B cell (primary cell): Measurements from ENCODE around the gene SH3BP2. TPM values are rescaled to one million over a fixed set of nuclear protein-coding genes. Genes with fewer than 3 reads are reported as not detected.

Experiments
- ATAC-seq: fragments of 200-7000 bp; cut with Tn5 transposase; one replicate; pipeline ENCODE4 v1.10.0; 2021; ENCODE audit warnings: low read depth, mild to moderate bottlenecking, moderate number of reproducible peaks, moderate library complexity
- CTCF ChIA-PET: fragments of 350-600 bp; sonication (Branson Sonifier 250); formaldehyde crosslinking; loops from one replicate; lab custom pipeline; 2021; ENCODE audit warnings: antibody characterized with exemption, inconsistent platforms; lab: Charles Lee
- POLR2A ChIA-PET: fragments of 350-600 bp; sonication (Branson Sonifier 250); formaldehyde crosslinking; loops from one replicate; lab custom pipeline; 2021; ENCODE audit warnings: antibody characterized with exemption; lab: Charles Lee
- DNase-seq: peaks from one replicate; pipeline ENCODE4 v3.0.0; 2013
- H2AFZ ChIP-seq: 2 replicates; pipeline ENCODE4 v1.6.1; 2012; ENCODE audit warnings: mild to moderate bottlenecking, low read depth, low read length; ENCODE audit not compliant: insufficient read depth, poor library complexity, severe bottlenecking
- H3K27ac ChIP-seq, 2 donors: 1 replicate in 1 of 2; 2 replicates in 1 of 2; pipeline ENCODE4 v1.5.1; 2012 to 2013; ENCODE audit warnings: low read length in 2 of 2, mild to moderate bottlenecking in 2 of 2, moderate library complexity in 1 of 2
- H3K27me3 ChIP-seq, 4 experiments: fragments of 200-600 bp in 1 of 4; sonication (generic) in 1 of 4; replicated peaks in 1 of 4; 1 replicate in 2 of 4; 2 replicates in 2 of 4; pipeline versions ENCODE4 v1.6.1 to v1.7.0; 2013 to 2016; ENCODE audit warnings: low read length in 3 of 4, mild to moderate bottlenecking in 2 of 4, mixed read lengths in 1 of 4, moderate library complexity in 1 of 4; ENCODE audit not compliant: insufficient read depth in 4 of 4, control insufficient read depth in 3 of 4; ENCODE audit errors: control extremely low read depth in 1 of 4
- H3K36me3 ChIP-seq, 2 experiments: replicated peaks in 1 of 2; 1 replicate in 1 of 2; 2 replicates in 1 of 2; pipeline versions ENCODE4 v1.6.1 to v1.7.1; 2013; ENCODE audit warnings: low read length in 1 of 2; ENCODE audit not compliant: insufficient read depth in 2 of 2, control insufficient read depth in 1 of 2; ENCODE audit errors: control extremely low read depth in 1 of 2, extremely low read depth in 1 of 2
- H3K4me1 ChIP-seq, 2 donors: fragments of 200-600 bp in 1 of 2; sonication (generic) in 1 of 2; 1 replicate in 1 of 2; 2 replicates in 1 of 2; pipeline versions ENCODE4 v1.5.1 to v1.6.1; 2013 to 2017; ENCODE audit warnings: low read length in 2 of 2; ENCODE audit not compliant: control insufficient read depth in 2 of 2, insufficient read depth in 2 of 2
- H3K4me2 ChIP-seq: replicated peaks from 2 replicates; pipeline ENCODE3; 2012; ENCODE audit warnings: mild to moderate bottlenecking, low read depth, low read length; ENCODE audit not compliant: poor library complexity, severe bottlenecking
- H3K4me3 ChIP-seq, 5 experiments: fragments of 200-600 bp in 1 of 5; sonication (generic) in 1 of 5; 1 replicate in 3 of 5; 2 replicates in 2 of 5; pipeline versions ENCODE4 v1.5.1 to v1.7.0; 2011 to 2016; ENCODE audit warnings: low read length in 4 of 5, mild to moderate bottlenecking in 4 of 5, low read depth in 2 of 5, control low read depth in 1 of 5, moderate library complexity in 1 of 5; ENCODE audit not compliant: insufficient read depth in 1 of 5; ENCODE audit errors: control extremely low read depth in 1 of 5, extremely low read depth in 1 of 5
- H3K79me2 ChIP-seq: fragments of 200-600 bp; sonication (generic); one replicate; pipeline ENCODE4 v1.6.0; 2016; ENCODE audit warnings: low read length; ENCODE audit not compliant: control insufficient read depth, insufficient read depth
- H3K9ac ChIP-seq: fragments of 200-600 bp; sonication (generic); 2 replicates; pipeline ENCODE4 v1.6.1; 2017; ENCODE audit warnings: mild to moderate bottlenecking, low read length, moderate library complexity
- H3K9me3 ChIP-seq, 3 donors: one replicate each; pipeline versions ENCODE4 v1.6.1 to v1.7.1; 2013; ENCODE audit warnings: low read length in 2 of 3; ENCODE audit not compliant: control insufficient read depth in 2 of 3, insufficient read depth in 1 of 3; ENCODE audit errors: control extremely low read depth in 1 of 3
- H4K20me1 ChIP-seq: 2 replicates; pipeline ENCODE4 v1.6.0; 2012; ENCODE audit warnings: mild to moderate bottlenecking, low read length; ENCODE audit not compliant: insufficient read depth, control insufficient read depth, poor library complexity, severe bottlenecking
- H3K27ac Mint-ChIP-seq: one replicate; pipeline ENCODE4 v1.8.0; 2021; ENCODE audit warnings: mixed read lengths
- H3K27me3 Mint-ChIP-seq: one replicate; pipeline ENCODE4 v1.8.0; 2021; ENCODE audit warnings: mixed read lengths
- H3K4me1 Mint-ChIP-seq: one replicate; pipeline ENCODE4 v1.8.0; 2021; ENCODE audit warnings: mixed read lengths
- H3K4me3 Mint-ChIP-seq: one replicate; pipeline ENCODE4 v1.8.0; 2021; ENCODE audit warnings: mixed read lengths
- H3K9me3 Mint-ChIP-seq: one replicate; pipeline ENCODE4 v1.8.0; 2022; ENCODE audit warnings: mixed read lengths; ENCODE audit not compliant: insufficient read depth
- EZH2 ChIP-seq: IDR thresholded peaks from 2 replicates; pipeline ENCODE4 v1.6.1; 2012; ENCODE audit warnings: borderline replicate concordance, low read depth, mild to moderate bottlenecking, moderate library complexity, low read length; ENCODE audit not compliant: insufficient read depth, poor library complexity, severe bottlenecking
- WGBS: methylation state at CpG from one replicate; pipeline ENCODE4 v1.1.5; 2013; ENCODE audit warnings: missing lambda C conversion rate; ENCODE audit not compliant: insufficient coverage; 5-methylcytosine and 5-hydroxymethylcytosine counted together
- intact Hi-C: fragments of 100-400 bp; cut with micrococcal nuclease; formaldehyde crosslinking; loops from one replicate; pipeline ENCODE4 v1.10.0; 2022
- polyA plus RNA-seq: library from polyadenylated mRNA; depleted of rRNA; stranded (reverse); fragments of >200 nt; gene quantifications from 2 replicates; pipeline ENCODE4 v1.2.3, GENCODE V29; 2012
- total RNA-seq, 2 donors: library from RNA; stranded (reverse); fragments of 120-200 nt in 1 of 2; gene quantifications; 1 replicate in 1 of 2; 2 replicates in 1 of 2; pipeline versions ENCODE4 v1.2.3 to v1.2.4, GENCODE V29; 2013 to 2022
- TF ChIP-seq, protein P1 (sequence below): fragments of 200-600 bp; IDR thresholded peaks from one replicate; pipeline ENCODE4 v1.8.0; 2022; ENCODE audit warnings: antibody characterized with exemption, mild to moderate bottlenecking

SH3BP2 gene
- total and polyA plus RNA-seq, 2 donors (not counting 1 experiment from before 2014, with no cell fraction given), result 30.8 to 219 TPM

DNA sequence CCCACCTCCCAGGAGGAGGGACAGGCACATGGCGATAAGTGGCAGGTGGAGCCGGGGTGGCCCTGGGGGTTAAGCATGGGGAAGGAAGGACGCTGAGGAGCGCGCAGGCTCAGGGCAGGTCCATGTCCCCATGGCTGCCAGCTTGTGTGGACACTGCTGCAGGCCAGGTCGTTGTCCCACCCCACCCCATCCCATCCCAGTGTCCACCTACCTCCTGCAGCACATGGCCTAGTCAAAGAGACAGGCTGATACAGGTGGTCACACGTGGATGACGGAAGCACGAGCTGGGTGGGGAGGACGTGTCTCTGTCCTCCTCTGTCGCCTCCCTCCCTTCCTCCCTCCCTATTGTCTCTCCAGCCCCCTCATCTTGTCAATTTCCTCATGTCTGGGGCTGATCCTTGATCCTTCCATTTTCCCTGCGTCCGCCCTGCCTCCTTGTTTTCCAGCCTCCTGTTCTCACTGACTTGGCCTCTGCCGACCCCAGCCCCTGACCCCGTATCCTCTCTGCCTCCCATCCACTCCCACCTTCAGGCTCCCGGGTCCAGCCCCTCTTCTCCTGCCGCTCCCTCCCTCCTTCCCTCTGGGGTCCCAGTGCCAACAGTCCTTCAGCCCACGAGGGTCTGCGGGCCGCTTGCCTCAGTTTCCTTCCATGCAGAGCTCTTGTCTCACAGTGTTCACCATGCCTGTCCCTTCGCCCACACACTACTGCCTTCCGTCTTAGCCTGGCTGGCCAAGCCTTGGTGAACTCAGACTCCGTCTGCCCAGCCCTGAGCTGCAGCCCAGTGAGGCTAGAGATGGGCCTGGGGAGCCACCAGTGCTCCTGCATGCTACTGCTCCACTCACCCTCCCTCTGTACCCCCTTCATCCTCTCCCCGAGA is 35.2 kb downstream of the SH3BP2 start:
- ChIA-PET CTCF (no interaction called here), POLR2A (no interaction called here)
- H4K20me1 ChIP-seq, result peaks cover 85% of the 10 kb centered on the region
- no peak overlapping the region for H3K9ac ChIP-seq
- TF ChIP-seq EZH2, result no peak
- TF ChIP-seq, protein P1, sequence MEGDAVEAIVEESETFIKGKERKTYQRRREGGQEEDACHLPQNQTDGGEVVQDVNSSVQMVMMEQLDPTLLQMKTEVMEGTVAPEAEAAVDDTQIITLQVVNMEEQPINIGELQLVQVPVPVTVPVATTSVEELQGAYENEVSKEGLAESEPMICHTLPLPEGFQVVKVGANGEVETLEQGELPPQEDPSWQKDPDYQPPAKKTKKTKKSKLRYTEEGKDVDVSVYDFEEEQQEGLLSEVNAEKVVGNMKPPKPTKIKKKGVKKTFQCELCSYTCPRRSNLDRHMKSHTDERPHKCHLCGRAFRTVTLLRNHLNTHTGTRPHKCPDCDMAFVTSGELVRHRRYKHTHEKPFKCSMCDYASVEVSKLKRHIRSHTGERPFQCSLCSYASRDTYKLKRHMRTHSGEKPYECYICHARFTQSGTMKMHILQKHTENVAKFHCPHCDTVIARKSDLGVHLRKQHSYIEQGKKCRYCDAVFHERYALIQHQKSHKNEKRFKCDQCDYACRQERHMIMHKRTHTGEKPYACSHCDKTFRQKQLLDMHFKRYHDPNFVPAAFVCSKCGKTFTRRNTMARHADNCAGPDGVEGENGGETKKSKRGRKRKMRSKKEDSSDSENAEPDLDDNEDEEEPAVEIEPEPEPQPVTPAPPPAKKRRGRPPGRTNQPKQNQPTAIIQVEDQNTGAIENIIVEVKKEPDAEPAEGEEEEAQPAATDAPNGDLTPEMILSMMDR, result no peak
- 95% methylated on average over 16 of the region's 24 CpGs for WGBS
- no peaks in the 10 kb centered on the region for H3K9me3 ChIP-seq
- peaks cover 16% of the 10 kb centered on the region in 2 donors for H3K4me1 ChIP-seq
- Mint-ChIP-seq H3K4me1 (peaks cover 16% of the 10 kb centered on the region), H3K27me3 (no peaks in the 10 kb centered on the region), H3K27ac (no peak overlapping the region), H3K9me3 (no peaks in the 10 kb centered on the region), H3K4me3 (no peak overlapping the region)
- H3K27ac ChIP-seq, result no peak overlapping the region
- DNase-seq, result no peak
- H3K4me3 ChIP-seq, result no peak overlapping the region
- H3K36me3 ChIP-seq, result peaks cover 5 to 82% of the 10 kb centered on the region in 2 experiments
- intact Hi-C loops, result no loop called here
- no peak for ATAC-seq
- H3K4me2 ChIP-seq, result no peak overlapping the region
- peaks cover 11% of the 10 kb centered on the region for H3K79me2 ChIP-seq
- no peaks in the 10 kb centered on the region for H3K27me3 ChIP-seq
- H2AFZ ChIP-seq, result no peak overlapping the region

- H3K79me2 ChIP-seq, result peaks cover 4% of the 10 kb centered on the region
- peaks cover 22% of the 10 kb centered on the region for H3K4me1 Mint-ChIP-seq
- H2AFZ ChIP-seq, result no peak overlapping the region
- H3K27me3 Mint-ChIP-seq, result no peaks in the 10 kb centered on the region
- CTCF ChIA-PET, result no interaction called here
- intact Hi-C loops, result no loop called here
- no peaks in the 10 kb centered on the region for H3K9me3 ChIP-seq
- peaks cover 22 to 23% of the 10 kb centered on the region in 2 donors for H3K4me1 ChIP-seq
- ATAC-seq, result no peak
- H3K9ac ChIP-seq, result no peak overlapping the region
- H4K20me1 ChIP-seq, result peaks cover 85% of the 10 kb centered on the region
- H3K36me3 ChIP-seq, result peaks cover 5 to 82% of the 10 kb centered on the region in 2 experiments
- H3K4me3 Mint-ChIP-seq, result no peak overlapping the region
- no peak for DNase-seq
- H3K4me3 ChIP-seq, result no peak overlapping the region
- H3K9me3 Mint-ChIP-seq, result no peaks in the 10 kb centered on the region
- no peaks in the 10 kb centered on the region for H3K27me3 ChIP-seq
- no peak overlapping the region for H3K27ac ChIP-seq
- no peak for TF ChIP-seq EZH2
- TF ChIP-seq, protein P1, result no peak
- POLR2A ChIA-PET, result no interaction called here
- no peak overlapping the region for H3K4me2 ChIP-seq
- 94% methylated on average over 15 of the region's 17 CpGs for WGBS
- no peak overlapping the region for H3K27ac Mint-ChIP-seq
Observed at GRCh38 chr4:2828758-2829181, 35.9 kb downstream of the SH3BP2 start.
